MCF 10A (cell line): Measurements from ENCODE around the gene LYAR. TPM values are rescaled to one million over a fixed set of nuclear protein-coding genes. Genes with fewer than 3 reads are reported as not detected.

ENCODE experiments used
- Bru-seq: library from RNA; stranded (reverse); fragments of 400-500 nt; gene quantifications from one replicate; lab custom pipeline; 2021; lab: Mats Ljungman, UMichigan
- BruChase-seq, 2 experiments: library from RNA; stranded (reverse); fragments of 400-500 nt; gene quantifications; one replicate each; lab custom pipeline; 2021; lab: Mats Ljungman, UMichigan
- BruUV-seq: library from RNA; stranded (reverse); fragments of 400-500 nt; replicated peaks from 2 replicates; lab custom pipeline; 2021; lab: Mats Ljungman, UMichigan
- CTCF ChIA-PET: fragments of 300-600 bp; sonication (Branson Sonifier 250); formaldehyde crosslinking; extraction: SDS; loops from one replicate; lab custom pipeline; 2021; ENCODE audit warnings: antibody characterized with exemption, inconsistent platforms; lab: Yijun Ruan, JAX
- POLR2A ChIA-PET: fragments of 300-600, 350-650 bp; sonication (Branson Sonifier 250); formaldehyde crosslinking; extraction: SDS; loops from one replicate; lab custom pipeline; 2020; ENCODE audit warnings: antibody characterized with exemption, inconsistent platforms; lab: Yijun Ruan, JAX
- DNase-seq: peaks from one replicate; pipeline ENCODE4 v3.0.0-alpha.2; 2018; ENCODE audit not compliant: unreplicated experiment
- H3K27ac Mint-ChIP-seq: one replicate; pipeline ENCODE4 v1.8.0; 2022; ENCODE audit warnings: mild to moderate bottlenecking, low read depth, mixed read lengths; ENCODE audit not compliant: unreplicated experiment
- H3K27me3 Mint-ChIP-seq: one replicate; pipeline ENCODE4 v1.8.0; 2022; ENCODE audit warnings: mixed read lengths; ENCODE audit not compliant: insufficient read depth, unreplicated experiment
- H3K36me3 Mint-ChIP-seq: one replicate; pipeline ENCODE4 v1.8.0; 2022; ENCODE audit warnings: mild to moderate bottlenecking, moderate library complexity, mixed read lengths; ENCODE audit not compliant: insufficient read depth, unreplicated experiment
- H3K4me1 Mint-ChIP-seq: one replicate; pipeline ENCODE4 v1.8.0; 2022; ENCODE audit warnings: mixed read lengths; ENCODE audit not compliant: insufficient read depth, unreplicated experiment
- H3K4me3 Mint-ChIP-seq: one replicate; pipeline ENCODE4 v1.8.0; 2022; ENCODE audit warnings: mild to moderate bottlenecking, moderate library complexity, mixed read lengths; ENCODE audit not compliant: unreplicated experiment
- H3K9me3 Mint-ChIP-seq: one replicate; pipeline ENCODE4 v1.8.0; 2022; ENCODE audit warnings: mixed read lengths; ENCODE audit not compliant: unreplicated experiment
- CTCF ChIP-seq: fragments of 200-600 bp; IDR thresholded peaks from one replicate; pipeline ENCODE4 v1.8.0; 2022; ENCODE audit warnings: antibody characterized with exemption, mild to moderate bottlenecking; ENCODE audit not compliant: unreplicated experiment
- intact Hi-C: fragments of 100-400 bp; cut with micrococcal nuclease; formaldehyde crosslinking; loops from 2 replicates; pipeline ENCODE4 v1.14.1; 2022
- long read RNA-seq: library from polyadenylated mRNA; stranded (forward); transcript quantifications from one replicate; pipeline ENCODE4 v2.0.0, GENCODE V29; 2022
- total RNA-seq: library from RNA; stranded (reverse); gene quantifications from 2 replicates; pipeline ENCODE4 v1.2.3, GENCODE V29; 2022

Gene LYAR
- 66.7 and 79.6 TPM in 2 replicates for total RNA-seq
- percentile 80 among the genes with signal in this experiment for Bru-seq, nascent RNA
- BruChase-seq, experiment 1, labeled RNA remaining after a 6-hour chase: percentile 85 among the genes with signal in this experiment
- BruChase-seq, experiment 2, labeled RNA remaining after a 2-hour chase: percentile 76 among the genes with signal in this experiment
- long read RNA-seq, transcript LYAR-201 (10 exons, 1,569 nt): major isoform, 166 of 195 reads
- long read RNA-seq, partial matches to known transcripts: 17 of 195 reads
- long read RNA-seq, other reads (novel, unspliced or antisense): 10 of 195 reads

- CTCF ChIA-PET: interaction anchor here (1.1 kb wide), 1 partner anchor 44 kb away, joined by 3 read pairs; no protein-coding TSS in a partner anchor
- H3K27ac Mint-ChIP-seq: peak within 1 kb of the TSS; percentile 92
- no peaks in the 10 kb centered on the region for H3K9me3 Mint-ChIP-seq
- DNase-seq: peak; percentile 92
- intact Hi-C loops: no loop called here
- H3K36me3 Mint-ChIP-seq: peaks cover 17% of the 10 kb centered on the region
- TF ChIP-seq CTCF: no peak
- H3K4me1 Mint-ChIP-seq: peaks cover 37% of the 10 kb centered on the region
- POLR2A ChIA-PET: interaction anchor here (0.6 to 1.8 kb wide), 20 partner anchors 9 to 901 kb away, joined by 3 to 11 read pairs (median 4); partner anchors contain the start of genes STX18 and TMEM128
- no peaks in the 10 kb centered on the region for H3K27me3 Mint-ChIP-seq
- peak within 1 kb of the TSS; percentile 96 for H3K4me3 Mint-ChIP-seq
- BruUV-seq: no TSS peak
These were observed at the start of gene LYAR, which contains the start of gene ZBTB49 for GRCh38 chr4:4289941-4290850. TSS of gene LYAR (minus strand) at chr4:4290154. CDS start at chr4:4283742, 6,412 bp downstream. TSS of gene ZBTB49 (plus strand) at chr4:4290251. CDS start at chr4:4299946, 9,695 bp downstream.

- ChIA-PET POLR2A (no interaction called here), CTCF (no interaction called here)
- H3K9me3 Mint-ChIP-seq: no peaks in the 10 kb centered on the region
- H3K27me3 Mint-ChIP-seq: peaks cover 12% of the 10 kb centered on the region
- no peak overlapping the region for H3K27ac Mint-ChIP-seq
- no TSS peak for BruUV-seq
- no peak for DNase-seq
- no peak overlapping the region for H3K4me3 Mint-ChIP-seq
- TF ChIP-seq CTCF: no peak
- intact Hi-C loops: loop anchor here (5.0 kb wide), 1 partner anchor 357 kb away; no protein-coding TSS in a partner anchor
- no peaks in the 10 kb centered on the region for H3K4me1 Mint-ChIP-seq
- no peaks in the 10 kb centered on the region for H3K36me3 Mint-ChIP-seq
These were observed 49.6 kb upstream of the LYAR start for GRCh38 chr4:4339504-4340085.

GRCh38 chr4:4338210-4339001, 48.5 kb upstream of the LYAR start:
- POLR2A ChIA-PET: interaction anchor here (0.7 to 1.0 kb wide), 2 partner anchors 72 to 91 kb away, joined by 4 read pairs; partner anchors contain the start of gene TMEM128
- no peak overlapping the region for H3K27ac Mint-ChIP-seq
- H3K9me3 Mint-ChIP-seq: no peaks in the 10 kb centered on the region
- H3K4me3 Mint-ChIP-seq: no peak overlapping the region
- peaks cover 12% of the 10 kb centered on the region for H3K27me3 Mint-ChIP-seq
- intact Hi-C loops: loop anchor here (5.0 kb wide), 1 partner anchor 356 kb away; no protein-coding TSS in a partner anchor
- BruUV-seq: no TSS peak
- no peaks in the 10 kb centered on the region for H3K36me3 Mint-ChIP-seq
- CTCF ChIA-PET: no interaction called here
- no peaks in the 10 kb centered on the region for H3K4me1 Mint-ChIP-seq
- no peak for DNase-seq
- no peak for TF ChIP-seq CTCF
